HUES6 (cell line): ENCODE measurements around the gene COL4A4.

ENCODE experiments used
- H3K27ac ChIP-seq: 2 replicates; pipeline ENCODE4 v1.7.0; 2013; ENCODE audit warnings: low read depth, mild to moderate bottlenecking, low read length, inconsistent platforms
- H3K27me3 ChIP-seq: 2 replicates; pipeline ENCODE4 v1.6.1; 2013; ENCODE audit warnings: low read length; ENCODE audit not compliant: control insufficient read depth, insufficient read depth
- H3K36me3 ChIP-seq: 2 replicates; pipeline ENCODE4 v1.6.1; 2013; ENCODE audit warnings: low read length; ENCODE audit not compliant: control insufficient read depth, insufficient read depth
- H3K4me1 ChIP-seq: 2 replicates; pipeline ENCODE4 v1.6.1; 2013; ENCODE audit warnings: low read length; ENCODE audit not compliant: control insufficient read depth, insufficient read depth
- H3K4me3 ChIP-seq: 2 replicates; pipeline ENCODE4 v1.5.1; 2013; ENCODE audit warnings: low read depth, low read length
- H3K9ac ChIP-seq: one replicate; pipeline ENCODE4 v1.6.1; 2013; ENCODE audit warnings: mild to moderate bottlenecking, low read length
- H3K9me3 ChIP-seq: 2 replicates; pipeline ENCODE4 v1.6.1; 2013; ENCODE audit warnings: low read depth, low read length; ENCODE audit not compliant: control insufficient read depth, insufficient read depth

COL4A4 gene

DNA sequence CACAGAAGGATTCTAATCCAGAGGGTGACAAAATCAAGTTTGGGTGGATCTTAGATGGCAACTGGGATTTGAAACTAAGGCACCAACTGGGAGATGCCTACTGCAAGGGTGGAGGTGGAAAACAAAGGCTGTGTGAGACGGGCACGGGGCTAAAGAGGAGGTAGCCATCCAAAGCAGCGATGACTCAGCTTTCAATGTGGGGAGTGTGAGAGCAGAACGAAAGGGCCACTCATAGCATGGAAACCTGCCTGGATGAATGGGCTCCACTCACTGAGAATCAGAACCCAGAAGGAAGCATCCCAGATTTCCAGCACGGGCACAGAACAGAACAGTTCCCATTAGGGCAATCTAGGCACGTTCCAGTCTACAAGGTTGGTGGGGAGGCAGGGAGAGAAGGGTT is 159.5 kb downstream of the COL4A4 start:
- Histone ChIP-seq H3K4me3 (no peak overlapping the region), H3K27me3 (no peaks in the 10 kb centered on the region), H3K9me3 (peaks cover 5% of the 10 kb centered on the region), H3K9ac (no peak overlapping the region), H3K27ac (no peak overlapping the region), H3K4me1 (no peaks in the 10 kb centered on the region; the same call in 1 of the 2 replicates), H3K36me3 (no peaks in the 10 kb centered on the region; the same call in 1 of the 2 replicates)

DNA sequence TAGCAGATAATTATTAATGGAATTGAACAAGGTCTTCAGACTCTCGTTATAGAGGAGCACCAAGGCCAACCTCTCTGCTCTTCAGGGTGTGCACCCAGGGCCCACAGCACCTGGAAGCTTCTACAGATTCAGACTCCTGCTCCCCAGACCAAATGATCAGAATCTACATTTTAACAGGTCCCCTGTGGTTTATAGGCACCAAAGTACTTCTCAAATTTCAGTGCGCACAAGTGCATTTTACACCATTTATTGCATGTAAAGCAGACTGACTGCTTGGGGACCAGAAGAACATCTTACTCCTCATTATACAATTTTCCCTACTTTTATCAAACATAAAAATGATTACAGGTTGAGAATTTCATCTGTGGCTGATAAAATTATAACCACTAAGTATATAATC is 163.9 kb downstream of the COL4A4 start:
- H3K4me3 ChIP-seq = no peak overlapping the region
- H3K36me3 ChIP-seq = peaks cover 9% of the 10 kb centered on the region
- no peaks in the 10 kb centered on the region for H3K27me3 ChIP-seq
- H3K9ac ChIP-seq = no peak overlapping the region
- H3K9me3 ChIP-seq = peaks cover 8% of the 10 kb centered on the region
- no peak overlapping the region for H3K27ac ChIP-seq
- no peaks in the 10 kb centered on the region; the same call in 1 of the 2 replicates for H3K4me1 ChIP-seq

DNA sequence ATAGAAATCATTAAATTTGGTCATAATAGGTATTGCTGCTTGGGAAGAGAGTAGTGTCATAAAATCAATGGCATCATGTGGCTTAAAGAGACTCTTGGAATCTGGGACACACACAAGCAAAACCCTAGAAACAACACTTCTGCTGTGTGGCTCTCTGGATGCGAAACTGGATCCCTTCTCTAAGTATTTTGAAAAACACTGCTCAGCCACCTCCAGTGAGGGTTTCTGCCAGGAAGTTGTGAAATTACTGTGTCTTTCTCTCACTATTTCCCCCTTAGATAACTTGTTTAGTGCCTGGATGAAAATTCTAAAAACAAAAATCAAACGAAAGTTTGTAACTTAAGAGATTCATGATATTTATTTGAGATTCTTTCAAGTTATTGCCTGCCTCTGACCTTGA is 164.3 kb downstream of the COL4A4 start:
- H3K4me1 ChIP-seq = no peaks in the 10 kb centered on the region; the same call in 1 of the 2 replicates
- H3K27me3 ChIP-seq = no peaks in the 10 kb centered on the region
- H3K9me3 ChIP-seq = peaks cover 8% of the 10 kb centered on the region
- peaks cover 9% of the 10 kb centered on the region for H3K36me3 ChIP-seq
- no peak overlapping the region for H3K9ac ChIP-seq
- no peak overlapping the region for H3K4me3 ChIP-seq
- H3K27ac ChIP-seq = no peak overlapping the region

DNA sequence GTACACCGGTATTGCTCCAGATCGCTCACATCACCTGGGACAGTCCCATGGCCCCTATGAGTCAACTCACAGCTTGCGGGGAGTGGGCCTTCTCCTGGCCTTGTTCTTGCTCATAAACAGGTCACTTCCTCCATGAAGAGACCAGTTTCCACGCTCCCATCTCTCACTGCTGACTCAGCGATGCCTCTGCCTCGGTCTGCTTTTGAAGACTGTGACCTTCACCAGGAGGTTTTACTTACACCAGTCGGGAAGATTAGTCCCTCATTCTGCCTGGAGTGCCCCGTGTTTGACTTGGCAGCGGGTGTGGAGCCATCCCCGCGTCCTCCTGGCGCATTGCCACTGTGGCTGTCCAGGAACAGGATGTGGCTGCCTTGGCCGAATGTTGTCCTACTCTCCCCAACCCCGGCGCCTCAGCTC is 168.4 kb downstream of the COL4A4 start:
- Histone ChIP-seq H3K27me3 (no peaks in the 10 kb centered on the region), H3K36me3 (peaks cover 9% of the 10 kb centered on the region), H3K27ac (no peak overlapping the region), H3K4me3 (no peak overlapping the region), H3K9me3 (peaks cover 6% of the 10 kb centered on the region), H3K9ac (no peak overlapping the region), H3K4me1 (no peaks in the 10 kb centered on the region)

DNA sequence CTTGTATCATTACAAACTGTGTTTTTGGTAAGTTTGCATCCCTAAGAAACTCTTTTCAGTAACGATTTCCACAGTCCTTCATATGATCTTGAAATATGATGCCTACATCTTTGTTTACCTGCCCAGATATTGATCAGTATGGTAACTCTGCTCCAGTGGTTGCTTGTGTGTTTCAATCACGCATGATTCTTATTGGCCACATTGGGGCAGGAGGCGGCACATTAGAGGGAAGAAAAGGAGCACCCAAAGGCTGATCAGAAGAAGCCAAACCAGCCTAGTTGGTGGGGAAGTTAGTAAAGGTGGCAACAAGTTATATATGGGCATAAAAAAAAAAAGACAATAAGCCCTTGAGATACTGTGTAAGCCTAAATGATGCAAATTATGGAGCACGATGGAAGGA is 169.2 kb downstream of the COL4A4 start:
- Histone ChIP-seq H3K27ac (no peak overlapping the region), H3K4me3 (no peak overlapping the region), H3K27me3 (no peaks in the 10 kb centered on the region), H3K4me1 (no peaks in the 10 kb centered on the region), H3K36me3 (peaks cover 9% of the 10 kb centered on the region), H3K9ac (no peak overlapping the region), H3K9me3 (0 out of 2 replicates have a peak, but pooled peaks cover 3% of the 10 kb centered on the region)

DNA sequence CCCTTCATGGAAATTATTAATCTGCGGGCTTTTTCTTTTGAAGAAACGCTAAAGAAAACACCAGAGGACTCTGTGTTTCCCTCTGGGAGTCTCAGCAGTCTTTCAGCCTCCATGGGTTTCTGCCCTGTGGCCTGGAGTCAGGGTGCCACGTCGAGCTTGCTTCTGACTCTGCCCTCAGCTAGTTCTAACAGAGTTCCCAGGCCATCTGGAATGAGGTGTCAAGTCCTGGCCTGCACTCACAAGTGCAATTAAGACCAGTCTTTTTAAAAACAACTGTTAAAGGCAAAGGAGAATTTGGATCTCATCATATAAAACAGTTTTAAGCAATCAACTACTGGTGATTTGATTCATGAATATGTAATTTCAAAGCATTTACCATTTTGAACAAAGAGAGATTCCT is 170.8 kb downstream of the COL4A4 start:
- peaks cover 4% of the 10 kb centered on the region; the same call in 1 of the 2 replicates for H3K36me3 ChIP-seq
- no peak overlapping the region for H3K9ac ChIP-seq
- no peaks in the 10 kb centered on the region for H3K9me3 ChIP-seq
- no peaks in the 10 kb centered on the region for H3K4me1 ChIP-seq
- no peaks in the 10 kb centered on the region for H3K27me3 ChIP-seq
- H3K4me3 ChIP-seq = no peak overlapping the region
- no peak overlapping the region for H3K27ac ChIP-seq

DNA sequence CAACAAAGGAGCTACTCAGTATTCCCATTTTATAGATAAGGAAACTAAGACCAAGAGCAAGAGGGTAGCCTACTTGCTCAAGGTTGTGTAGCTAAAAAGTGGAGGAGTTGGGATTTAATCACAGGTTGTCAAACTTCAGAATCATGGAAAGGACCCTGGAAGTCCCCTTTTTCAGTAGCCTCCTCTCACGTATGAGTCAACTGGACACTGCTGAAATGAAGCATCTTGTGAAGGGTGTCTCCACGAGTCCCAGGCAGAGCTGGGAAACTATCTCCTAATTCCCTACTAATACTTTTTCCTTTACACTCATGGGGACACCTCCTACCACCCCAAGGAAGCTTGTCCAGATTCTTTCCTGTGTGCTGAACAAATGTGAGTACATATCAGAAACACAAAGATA is 172.3 kb downstream of the COL4A4 start:
- no peaks in the 10 kb centered on the region for H3K27me3 ChIP-seq
- no peak overlapping the region for H3K27ac ChIP-seq
- no peaks in the 10 kb centered on the region for H3K4me1 ChIP-seq
- peaks cover 4% of the 10 kb centered on the region; the same call in 1 of the 2 replicates for H3K36me3 ChIP-seq
- no peak overlapping the region for H3K9ac ChIP-seq
- H3K4me3 ChIP-seq = no peak overlapping the region
- no peaks in the 10 kb centered on the region for H3K9me3 ChIP-seq

DNA sequence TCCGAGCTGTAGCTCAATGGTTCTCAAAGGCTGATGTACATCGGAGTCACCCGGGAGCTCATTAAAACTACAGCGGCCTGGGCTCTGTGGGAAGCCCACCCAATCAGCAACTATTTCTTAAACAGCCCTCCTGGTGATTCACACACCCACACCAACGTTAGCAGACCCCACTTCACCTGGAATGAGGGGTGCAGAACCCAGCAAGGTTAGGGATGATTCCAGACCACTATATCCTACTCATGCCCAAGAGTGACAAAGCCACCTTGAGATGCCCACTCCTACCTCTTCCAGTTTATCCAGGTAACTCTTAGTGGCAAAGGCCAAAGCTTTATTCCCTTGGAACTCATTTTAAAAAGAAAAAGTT is 178.4 kb downstream of the COL4A4 start:
- Histone ChIP-seq H3K4me1 (peaks cover 14% of the 10 kb centered on the region), H3K9me3 (no peaks in the 10 kb centered on the region), H3K27me3 (no peaks in the 10 kb centered on the region)

DNA sequence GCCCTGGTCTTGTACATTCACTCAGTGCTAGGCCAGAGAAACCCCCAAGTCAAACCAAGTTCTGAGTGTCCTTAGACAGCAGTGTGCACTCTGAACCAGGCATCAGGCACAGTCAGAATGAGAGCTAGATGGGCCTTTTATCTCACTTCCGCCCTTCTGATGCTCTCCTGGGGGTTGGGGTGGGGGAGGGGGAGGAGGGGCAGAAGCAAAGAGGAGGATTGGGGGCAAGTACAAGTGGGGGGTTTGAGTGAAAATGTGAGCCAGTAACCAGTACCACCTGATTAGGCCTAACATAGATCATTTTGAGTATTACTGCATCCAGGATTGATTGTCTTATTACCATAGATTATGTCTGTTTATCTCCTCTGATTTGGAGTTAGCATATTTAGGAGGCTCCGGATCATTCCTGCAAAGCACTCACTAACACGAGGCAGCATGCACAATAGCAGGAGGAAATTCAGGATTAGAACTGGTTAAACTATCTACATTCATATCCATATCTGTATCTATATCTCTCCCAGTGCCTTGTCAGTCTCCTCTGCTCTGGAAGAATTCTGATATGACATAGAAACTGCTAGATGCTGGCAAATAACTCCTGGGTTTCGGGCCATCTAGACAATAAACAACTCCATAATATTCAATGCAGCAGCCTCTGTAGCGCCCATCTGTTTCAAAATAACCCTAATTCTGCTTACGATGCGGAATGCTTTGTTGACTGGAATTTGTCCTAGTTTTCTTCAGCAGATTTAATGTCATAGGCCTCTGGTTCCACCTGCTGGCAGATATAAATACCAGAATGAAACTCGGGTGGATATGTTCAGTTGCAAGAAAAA is 179.0 kb downstream of the COL4A4 start:
- no peak overlapping the region for H3K9ac ChIP-seq
- no peaks in the 10 kb centered on the region for H3K27me3 ChIP-seq
- H3K4me1 ChIP-seq = peaks cover 14% of the 10 kb centered on the region
- 0 out of 2 replicates have a peak overlapping the region, but pooled peaks have one; percentile 38 for H3K27ac ChIP-seq
- no peaks in the 10 kb centered on the region for H3K9me3 ChIP-seq
- H3K4me3 ChIP-seq = no peak overlapping the region
- H3K36me3 ChIP-seq = no peaks in the 10 kb centered on the region

More for the DNA sequence above, 178.4 kb downstream of the COL4A4 start:
- Histone ChIP-seq H3K27ac (no peak overlapping the region), H3K4me3 (no peak overlapping the region), H3K9ac (no peak overlapping the region), H3K36me3 (no peaks in the 10 kb centered on the region)

DNA sequence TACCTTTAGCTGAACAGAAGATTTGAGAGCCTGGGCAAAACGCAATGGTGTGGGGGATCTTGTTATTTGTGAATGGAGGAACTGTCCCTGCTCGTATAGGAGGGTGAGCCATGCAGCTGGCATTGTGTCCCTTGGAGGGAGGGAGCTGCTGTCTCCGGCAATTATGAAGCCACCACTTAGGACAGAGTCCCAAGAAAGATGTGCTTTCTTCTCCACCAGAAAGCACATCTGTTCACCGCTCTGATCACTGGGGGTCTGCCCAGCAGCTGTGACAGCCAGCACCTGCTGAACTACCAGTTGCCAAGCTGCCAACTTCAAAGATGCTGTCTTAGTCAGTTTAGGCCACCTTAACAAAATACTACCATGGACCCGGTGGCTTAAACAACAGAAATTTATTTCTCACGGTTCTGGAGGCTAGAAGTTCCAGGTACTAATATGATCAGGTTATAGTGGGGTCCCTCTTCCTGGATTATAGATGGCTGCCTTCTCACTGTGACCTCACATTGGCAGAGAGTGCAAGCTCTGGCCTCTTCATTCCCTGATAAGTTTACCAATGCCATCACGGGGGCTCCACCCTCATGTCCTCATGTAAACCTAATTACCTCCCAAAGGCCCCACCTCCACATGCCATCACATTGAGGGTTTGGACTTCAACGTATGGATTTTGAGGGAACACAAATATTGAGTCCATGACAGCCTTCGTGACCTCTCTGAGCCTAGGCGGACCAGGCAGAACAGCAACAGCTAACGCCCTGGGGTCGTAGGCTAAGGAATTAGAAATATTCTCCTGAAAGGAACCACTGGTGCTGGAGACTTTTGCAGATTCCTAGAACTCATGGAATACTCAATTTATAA is 179.9 kb downstream of the COL4A4 start:
- H3K27ac ChIP-seq = 0 out of 2 replicates have a peak overlapping the region, but pooled peaks have one; percentile 38
- no peaks in the 10 kb centered on the region for H3K36me3 ChIP-seq
- no peaks in the 10 kb centered on the region for H3K27me3 ChIP-seq
- H3K9ac ChIP-seq = peak overlapping the region; percentile 6
- H3K4me1 ChIP-seq = peaks cover 14% of the 10 kb centered on the region
- H3K4me3 ChIP-seq = no peak overlapping the region
- no peaks in the 10 kb centered on the region for H3K9me3 ChIP-seq
